DOHH2 (cell line): Measurements from ENCODE around the gene PARP9.

Experiments used
- EZH2phosphoT487 ChIP-seq: fragments of 200-600 bp; sonication (generic); IDR thresholded peaks from 2 replicates; pipeline ENCODE4 v1.6.1; 2017; ENCODE audit warnings: borderline replicate concordance, mild to moderate bottlenecking, antibody characterized with exemption, low read length, moderate library complexity, mixed read lengths
- TF ChIP-seq, protein P1 (sequence below): fragments of 200-600 bp; sonication (generic); IDR thresholded peaks from one replicate; pipeline ENCODE4 v1.5.1; 2014; ENCODE audit warnings: antibody characterized with exemption, mild to moderate bottlenecking, low read depth, low read length; ENCODE audit not compliant: poor library complexity, severe bottlenecking

DNA sequence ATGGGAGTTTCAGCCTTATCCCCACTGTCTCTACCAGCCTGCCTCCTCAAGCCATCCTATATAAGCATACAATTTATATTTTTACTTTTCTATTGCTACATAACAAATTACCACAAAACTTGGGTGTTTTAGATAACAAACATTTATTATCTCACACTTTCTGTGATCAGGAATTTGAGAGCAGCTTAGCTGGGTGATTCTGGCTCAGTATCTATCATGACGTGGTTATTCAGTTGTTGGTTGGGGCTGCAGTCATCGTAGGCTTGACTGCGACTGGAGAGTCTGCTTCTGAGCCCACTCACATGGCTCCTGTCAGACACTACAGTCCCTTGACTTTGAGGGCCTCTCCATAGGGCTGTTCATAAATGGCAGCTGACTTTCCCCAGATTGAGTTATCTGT is 34.1 kb upstream of the PARP9 start:
- TF ChIP-seq, protein P1, sequence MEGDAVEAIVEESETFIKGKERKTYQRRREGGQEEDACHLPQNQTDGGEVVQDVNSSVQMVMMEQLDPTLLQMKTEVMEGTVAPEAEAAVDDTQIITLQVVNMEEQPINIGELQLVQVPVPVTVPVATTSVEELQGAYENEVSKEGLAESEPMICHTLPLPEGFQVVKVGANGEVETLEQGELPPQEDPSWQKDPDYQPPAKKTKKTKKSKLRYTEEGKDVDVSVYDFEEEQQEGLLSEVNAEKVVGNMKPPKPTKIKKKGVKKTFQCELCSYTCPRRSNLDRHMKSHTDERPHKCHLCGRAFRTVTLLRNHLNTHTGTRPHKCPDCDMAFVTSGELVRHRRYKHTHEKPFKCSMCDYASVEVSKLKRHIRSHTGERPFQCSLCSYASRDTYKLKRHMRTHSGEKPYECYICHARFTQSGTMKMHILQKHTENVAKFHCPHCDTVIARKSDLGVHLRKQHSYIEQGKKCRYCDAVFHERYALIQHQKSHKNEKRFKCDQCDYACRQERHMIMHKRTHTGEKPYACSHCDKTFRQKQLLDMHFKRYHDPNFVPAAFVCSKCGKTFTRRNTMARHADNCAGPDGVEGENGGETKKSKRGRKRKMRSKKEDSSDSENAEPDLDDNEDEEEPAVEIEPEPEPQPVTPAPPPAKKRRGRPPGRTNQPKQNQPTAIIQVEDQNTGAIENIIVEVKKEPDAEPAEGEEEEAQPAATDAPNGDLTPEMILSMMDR, result no peak
- TF ChIP-seq EZH2phosphoT487, result no peak
